SU-DHL-6 (cell line): ENCODE data around the gene DCC.

Experiments
- EZH2phosphoT487 ChIP-seq: fragments of 200-600 bp; sonication (generic), shearing (Covaris generic); conservative IDR thresholded peaks from 2 replicates; pipeline ENCODE4 v1.6.1; 2018; ENCODE audit warnings: mild to moderate bottlenecking, antibody characterized with exemption, low read length, moderate library complexity, mixed read lengths
- TF ChIP-seq, protein P1 (sequence below): fragments of 200-600 bp; sonication (generic); IDR thresholded peaks from one replicate; pipeline ENCODE4 v1.5.1; 2017; ENCODE audit warnings: antibody characterized with exemption, mild to moderate bottlenecking, low read length, moderate library complexity; ENCODE audit not compliant: insufficient read depth, poor library complexity, severe bottlenecking

- TF ChIP-seq, protein P1, sequence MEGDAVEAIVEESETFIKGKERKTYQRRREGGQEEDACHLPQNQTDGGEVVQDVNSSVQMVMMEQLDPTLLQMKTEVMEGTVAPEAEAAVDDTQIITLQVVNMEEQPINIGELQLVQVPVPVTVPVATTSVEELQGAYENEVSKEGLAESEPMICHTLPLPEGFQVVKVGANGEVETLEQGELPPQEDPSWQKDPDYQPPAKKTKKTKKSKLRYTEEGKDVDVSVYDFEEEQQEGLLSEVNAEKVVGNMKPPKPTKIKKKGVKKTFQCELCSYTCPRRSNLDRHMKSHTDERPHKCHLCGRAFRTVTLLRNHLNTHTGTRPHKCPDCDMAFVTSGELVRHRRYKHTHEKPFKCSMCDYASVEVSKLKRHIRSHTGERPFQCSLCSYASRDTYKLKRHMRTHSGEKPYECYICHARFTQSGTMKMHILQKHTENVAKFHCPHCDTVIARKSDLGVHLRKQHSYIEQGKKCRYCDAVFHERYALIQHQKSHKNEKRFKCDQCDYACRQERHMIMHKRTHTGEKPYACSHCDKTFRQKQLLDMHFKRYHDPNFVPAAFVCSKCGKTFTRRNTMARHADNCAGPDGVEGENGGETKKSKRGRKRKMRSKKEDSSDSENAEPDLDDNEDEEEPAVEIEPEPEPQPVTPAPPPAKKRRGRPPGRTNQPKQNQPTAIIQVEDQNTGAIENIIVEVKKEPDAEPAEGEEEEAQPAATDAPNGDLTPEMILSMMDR: no peak
- no peak for TF ChIP-seq EZH2phosphoT487
Observed at GRCh38 chr18:53556450-53556849, 1216.5 kb downstream of the DCC start.
